HG02885 (cell line): Measurements from ENCODE around the gene RING1.
A peak's percentile ranks its signal among the peaks of the same experiment; 100 is the strongest.

Source experiments
- ATAC-seq: cut with Tn5 transposase; IDR thresholded peaks from one replicate; pipeline ENCODE4 v1.9.1; 2021; ENCODE audit warnings: mild to moderate bottlenecking; ENCODE audit not compliant: unreplicated experiment, poor library complexity

The RING1 gene

DNA sequence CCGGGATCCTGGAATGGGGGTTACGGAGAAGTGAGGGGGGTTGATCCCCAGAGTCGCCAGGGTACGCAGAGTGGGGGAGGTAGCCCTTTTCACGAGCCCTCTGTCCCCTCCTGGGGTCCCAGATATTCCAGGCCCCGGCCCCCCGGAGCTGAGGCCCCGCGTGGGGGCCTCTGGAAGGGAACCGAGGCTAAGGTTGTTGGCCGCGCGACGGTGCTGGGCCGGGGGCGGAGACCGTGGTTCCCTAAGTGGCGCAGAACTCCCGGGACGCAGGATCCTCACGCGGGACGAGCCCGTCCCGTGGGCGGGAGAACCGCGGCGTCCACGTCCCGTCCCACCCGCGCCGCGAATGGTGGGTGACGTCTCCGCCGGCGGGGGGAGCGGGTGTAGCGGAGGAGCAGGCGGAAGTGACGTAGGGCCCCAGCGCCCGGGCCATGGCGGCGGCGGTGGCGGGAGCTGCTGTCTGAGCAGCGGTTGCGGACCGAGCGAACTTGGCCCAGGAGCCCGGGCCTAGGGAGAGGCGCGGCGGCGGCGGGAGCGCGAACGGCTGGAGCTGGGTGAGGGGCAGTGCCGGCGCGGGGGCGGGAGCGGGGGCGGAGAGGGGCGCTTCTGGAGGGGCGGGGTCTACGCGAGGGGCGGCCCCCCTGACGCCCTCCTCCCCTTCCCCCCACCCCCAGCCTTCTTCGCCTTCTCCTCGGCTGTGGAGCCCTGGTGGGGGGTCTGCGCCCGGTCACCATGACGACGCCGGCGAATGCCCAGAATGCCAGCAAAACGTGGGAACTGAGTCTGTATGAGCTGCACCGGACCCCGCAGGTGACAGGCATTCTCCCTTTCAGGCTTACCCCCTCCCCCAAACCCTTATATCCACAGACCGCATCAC is at the start of gene RING1:
RING1 (plus strand) TSS at position 410 of the 877 bp plus-strand sequence; CDS start at position 733, 323 bp downstream.
- peak; percentile 59 for ATAC-seq

DNA sequence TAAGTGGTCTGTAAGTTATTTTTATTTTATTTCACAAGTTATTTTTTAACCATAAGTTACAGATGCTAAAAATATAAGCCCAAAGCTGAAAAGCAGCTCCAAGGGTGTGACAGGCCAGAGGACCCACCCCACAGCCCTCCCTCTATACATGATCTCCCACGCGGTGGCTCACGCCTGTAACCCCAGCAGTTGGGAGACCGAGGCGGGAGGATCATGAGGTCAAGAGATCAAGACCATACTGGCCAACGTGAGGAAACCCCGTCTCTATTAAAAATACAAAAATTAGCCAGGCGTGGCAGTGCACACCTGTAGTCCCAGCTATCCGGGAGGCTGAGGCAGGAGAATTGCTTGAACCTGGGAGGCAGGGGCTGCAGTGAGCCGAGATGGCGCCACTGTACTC is 48.2 kb upstream of the RING1 start:
- ATAC-seq, result no peak

GRCh38 chr6:33160728-33161344 is 47.5 kb upstream of the RING1 start:
- no peak for ATAC-seq

GRCh38 chr6:33161354-33162331 is 46.7 kb upstream of the RING1 start:
- peak; percentile 71 for ATAC-seq

DNA sequence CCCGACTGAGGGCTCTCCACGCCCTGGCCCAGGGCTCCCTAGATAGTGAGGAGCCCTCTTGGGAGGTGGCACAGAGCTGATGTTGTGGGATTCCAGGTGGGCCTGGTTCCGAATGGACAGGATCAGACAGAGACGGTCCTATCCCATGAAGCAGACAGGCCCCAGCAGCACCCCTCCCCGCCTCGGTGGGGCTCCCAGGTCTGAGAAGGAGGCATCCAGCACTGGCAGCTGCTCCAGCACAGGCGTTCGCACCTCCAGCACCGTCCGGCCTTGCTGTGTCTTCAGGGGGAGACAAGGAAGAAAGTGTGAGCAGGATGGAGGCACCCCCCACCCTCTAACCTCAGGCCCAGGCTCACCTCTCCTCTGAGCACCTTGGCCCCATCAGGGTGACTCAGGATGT is 44.8 kb upstream of the RING1 start:
- ATAC-seq, result no peak

- ATAC-seq, result no peak
Measured at GRCh38 chr6:33164176-33164575, 44.1 kb upstream of the RING1 start.

DNA sequence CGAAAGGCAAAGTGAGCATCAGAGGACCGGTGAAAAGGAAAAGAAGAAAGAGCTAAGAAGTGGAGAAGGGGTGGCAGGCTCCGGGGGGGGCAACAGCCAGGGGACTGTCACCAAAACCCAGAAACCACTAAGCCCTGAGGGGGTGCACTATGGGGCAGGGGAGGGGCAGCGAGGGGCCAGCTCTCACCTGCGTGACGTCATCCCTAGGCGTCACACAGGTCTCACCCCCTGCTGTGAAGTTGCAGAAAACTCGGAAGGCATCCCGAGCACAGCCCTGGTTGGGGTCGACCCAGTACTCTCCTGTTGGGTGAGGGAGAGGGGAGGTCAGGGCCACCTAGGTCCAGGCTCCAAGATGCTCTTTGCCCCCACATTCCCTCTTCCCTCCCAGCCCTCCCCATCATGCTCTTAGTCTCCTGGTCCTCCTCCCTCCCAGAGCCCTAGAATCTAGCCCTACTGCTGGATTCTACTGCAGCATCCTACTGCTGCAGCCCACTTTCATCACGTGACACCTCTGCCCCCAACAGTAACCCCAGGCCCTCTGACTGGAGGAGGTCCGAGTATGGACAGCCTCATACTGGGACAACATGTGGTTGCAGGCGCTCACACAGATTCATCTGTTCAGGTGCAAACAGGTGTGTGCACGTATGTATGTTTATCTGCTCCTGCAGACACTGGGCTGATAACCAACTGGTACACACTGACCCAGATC is 43.5 kb upstream of the RING1 start:
- no peak for ATAC-seq

GRCh38 chr6:33165581-33166258 is 42.6 kb upstream of the RING1 start:
- ATAC-seq, result no peak

GRCh38 chr6:33166363-33166762 is 41.9 kb upstream of the RING1 start:
- ATAC-seq, result no peak

- ATAC-seq, result no peak
Measured at GRCh38 chr6:33166811-33167210, 41.5 kb upstream of the RING1 start.

GRCh38 chr6:33167374-33168283 is 40.7 kb upstream of the RING1 start:
- no peak for ATAC-seq

- no peak for ATAC-seq
Measured at GRCh38 chr6:33168284-33168601, 40.1 kb upstream of the RING1 start.

GRCh38 chr6:33168639-33169038 is 39.7 kb upstream of the RING1 start:
- no peak for ATAC-seq

DNA sequence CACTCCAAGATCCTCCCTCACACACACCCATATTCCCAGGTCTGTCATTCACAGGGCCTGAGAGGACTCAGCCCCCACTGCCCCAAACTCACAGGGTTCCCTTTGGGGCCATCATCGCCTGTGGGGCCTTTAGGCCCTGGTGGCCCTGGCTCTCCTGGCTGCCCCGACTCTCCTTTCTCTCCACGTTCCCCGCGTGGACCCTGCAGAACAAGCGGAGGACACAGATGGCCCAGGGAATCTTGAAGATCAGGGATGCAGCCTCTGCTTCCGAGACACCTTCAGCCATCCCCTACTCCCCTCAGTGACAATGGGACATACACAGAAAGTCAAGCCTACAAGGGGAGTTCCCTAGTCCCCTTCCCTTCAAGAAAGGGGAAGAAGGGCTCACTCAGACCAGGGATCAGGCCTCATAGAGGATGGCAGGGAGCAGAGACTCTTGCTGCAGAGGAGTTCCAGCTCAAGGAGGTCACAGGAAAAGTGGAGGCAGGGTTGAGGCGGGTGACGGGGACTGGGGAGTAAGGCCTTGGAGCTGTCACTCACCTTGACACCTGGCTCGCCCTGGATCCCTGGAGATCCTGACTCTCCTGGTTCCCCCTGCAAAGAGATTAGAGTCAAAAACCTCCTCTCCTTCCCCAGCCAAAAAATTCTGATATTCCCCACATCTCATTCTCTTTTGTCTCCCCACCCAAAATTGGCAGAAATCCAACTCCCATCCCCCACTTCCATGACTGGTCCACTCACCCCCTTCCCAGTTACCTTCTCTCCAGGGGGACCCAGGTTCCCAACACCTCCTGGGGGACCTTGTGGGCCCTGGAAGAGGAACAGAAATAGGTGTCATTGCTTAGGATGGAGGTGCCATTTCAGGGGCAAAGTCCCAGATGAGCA is 38.8 kb upstream of the RING1 start:
- ATAC-seq, result no peak

GRCh38 chr6:33170176-33171015 is 37.9 kb upstream of the RING1 start:
- no peak for ATAC-seq

DNA sequence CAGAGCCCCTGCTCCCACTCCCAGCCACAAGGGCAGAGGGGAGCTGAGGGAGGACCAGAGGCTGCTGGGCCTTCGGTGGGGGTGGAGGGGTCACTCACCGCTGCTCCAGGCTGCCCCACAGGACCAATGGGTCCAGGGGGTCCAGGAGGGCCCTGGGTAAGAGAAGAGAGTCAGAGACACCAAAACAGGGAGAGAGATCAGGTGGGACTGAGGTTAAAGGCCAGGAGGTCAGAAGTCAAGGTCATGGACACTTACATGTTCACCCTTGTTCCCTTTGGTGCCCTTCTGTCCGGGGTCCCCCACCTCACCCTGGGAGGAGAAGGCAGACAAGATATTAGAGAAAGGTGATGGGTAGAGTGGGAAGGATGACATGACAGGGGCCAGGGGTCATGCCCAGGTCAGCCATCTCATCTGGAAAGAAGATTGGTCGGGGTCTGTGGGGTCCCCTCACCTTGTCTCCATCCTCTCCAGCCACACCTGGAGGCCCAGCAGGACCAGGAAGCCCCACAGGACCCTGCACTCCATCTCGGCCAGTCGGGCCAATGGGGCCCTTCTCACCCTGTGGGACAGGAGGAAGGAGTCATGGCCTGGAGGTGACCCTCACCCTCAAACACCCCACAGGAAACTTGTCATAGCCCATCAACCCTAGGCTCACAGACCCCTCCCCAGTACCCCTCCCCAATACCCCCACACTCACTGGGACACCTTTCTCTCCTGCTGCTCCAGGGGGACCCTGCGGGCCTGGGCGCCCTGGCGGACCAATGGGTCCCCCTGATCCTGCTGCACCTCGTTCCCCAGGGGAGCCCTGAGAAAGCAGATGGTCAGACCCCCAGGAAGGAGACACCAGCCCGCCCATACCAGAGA is 37.1 kb upstream of the RING1 start:
- ATAC-seq, result no peak
